HG03432 (cell line): Measurements from ENCODE around the gene WBP1L.
"Not testable (repeated sequence)": the region's sequence is repeated elsewhere in the genome, so short reads cannot be mapped to it uniquely, and the experiment has no call there.

Source experiments
- ATAC-seq: cut with Tn5 transposase; IDR thresholded peaks from one replicate; pipeline ENCODE4 v1.9.1; 2021; ENCODE audit warnings: mild to moderate bottlenecking, moderate library complexity; ENCODE audit not compliant: unreplicated experiment

WBP1L gene

GRCh38 chr10:102758240-102758932, 14.6 kb downstream of the WBP1L start:
- ATAC-seq, result no peak

GRCh38 chr10:102758933-102759262, 15.2 kb downstream of the WBP1L start:
- not testable (repeated sequence) for ATAC-seq

GRCh38 chr10:102759497-102760210, 15.9 kb downstream of the WBP1L start:
- no peak for ATAC-seq

GRCh38 chr10:102761981-102762380, 18.2 kb downstream of the WBP1L start:
- no peak for ATAC-seq

GRCh38 chr10:102762401-102763015, 18.8 kb downstream of the WBP1L start:
- ATAC-seq, result no peak

GRCh38 chr10:102763037-102763607, 19.4 kb downstream of the WBP1L start:
- no peak for ATAC-seq

- ATAC-seq, result no peak
Measured at GRCh38 chr10:102764470-102765161, 20.9 kb downstream of the WBP1L start.

- ATAC-seq, result no peak
Measured at GRCh38 chr10:102765336-102765735, 21.6 kb downstream of the WBP1L start.

- ATAC-seq, result no peak
Measured at GRCh38 chr10:102767428-102768160, 23.8 kb downstream of the WBP1L start.

GRCh38 chr10:102769375-102770107, 25.8 kb downstream of the WBP1L start:
- no peak for ATAC-seq

- ATAC-seq, result no peak
Measured at GRCh38 chr10:102770108-102770482, 26.3 kb downstream of the WBP1L start.

GRCh38 chr10:102770792-102771191, 27.0 kb downstream of the WBP1L start:
- no peak for ATAC-seq

- no peak for ATAC-seq
Measured at GRCh38 chr10:102773320-102773719, 29.6 kb downstream of the WBP1L start.

- no peak for ATAC-seq
Measured at GRCh38 chr10:102773986-102774385, 30.2 kb downstream of the WBP1L start.

- no peak for ATAC-seq
Measured at GRCh38 chr10:102775201-102775934, 31.6 kb downstream of the WBP1L start.

GRCh38 chr10:102775935-102776669, 32.4 kb downstream of the WBP1L start:
- ATAC-seq, result no peak

- no peak for ATAC-seq
Measured at GRCh38 chr10:102776779-102777456, 33.2 kb downstream of the WBP1L start.
